OCI-LY3 (cell line): ENCODE measurements around the gene KLHDC4.

Source experiments
- H2AFZ ChIP-seq: fragments of 200-600, 300-600 bp; shearing (Covaris generic); 2 replicates; pipeline ENCODE4 v1.6.0; 2014; ENCODE audit warnings: antibody characterized with exemption, low read depth, low read length
- H3K27ac ChIP-seq: fragments of 200-600, 300-600 bp; sonication (generic); 2 replicates; pipeline ENCODE4 v1.5.1; 2014; ENCODE audit warnings: mild to moderate bottlenecking, low read length, moderate library complexity, mixed read lengths
- H3K27me3 ChIP-seq: fragments of 200-600, 300-600 bp; sonication (generic); 2 replicates; pipeline ENCODE4 v1.6.1; 2014; ENCODE audit warnings: low read depth, low read length, mixed read lengths
- H3K36me3 ChIP-seq: fragments of 200-600, 300-600 bp; sonication (generic); replicated peaks from 2 replicates; pipeline ENCODE3; 2014; ENCODE audit warnings: low read depth, low read length, mixed read lengths
- H3K4me1 ChIP-seq: fragments of 300-600, 200-600 bp; sonication (generic); 2 replicates; pipeline ENCODE4 v1.6.1; 2014; ENCODE audit warnings: low read length, mixed read lengths
- H3K4me2 ChIP-seq: fragments of 200-600, 300-600 bp; sonication (generic); 2 replicates; pipeline ENCODE4 v1.6.1; 2014; ENCODE audit warnings: low read length, mixed read lengths
- H3K4me3 ChIP-seq: fragments of 300-600, 200-600 bp; sonication (generic); 2 replicates; pipeline ENCODE4 v1.5.1; 2014; ENCODE audit warnings: antibody characterized with exemption, mild to moderate bottlenecking, low read length, moderate library complexity
- H3K79me2 ChIP-seq: fragments of 300-600, 200-600 bp; shearing (Covaris generic); 2 replicates; pipeline ENCODE4 v1.6.1; 2014; ENCODE audit warnings: mild to moderate bottlenecking, low read length, mixed read lengths
- H3K9ac ChIP-seq: fragments of 300-600, 200-600 bp; shearing (Covaris generic); 2 replicates; pipeline ENCODE4 v1.6.0; 2014; ENCODE audit warnings: mild to moderate bottlenecking, low read length, moderate library complexity
- H3K9me3 ChIP-seq: fragments of 200-600, 300-600 bp; shearing (Covaris generic); 2 replicates; pipeline ENCODE4 v1.6.1; 2014; ENCODE audit warnings: low read length, mixed read lengths; ENCODE audit not compliant: insufficient read depth
- H4K20me1 ChIP-seq: fragments of 200-600, 300-600 bp; sonication (generic); 2 replicates; pipeline ENCODE4 v1.6.1; 2016; ENCODE audit warnings: low read length, mixed read lengths; ENCODE audit not compliant: insufficient read depth
- EZH2phosphoT487 ChIP-seq: fragments of 200-600 bp; shearing (Covaris generic); IDR thresholded peaks from 2 replicates; pipeline ENCODE4 v1.6.1; 2018; ENCODE audit warnings: antibody characterized with exemption, mixed run types, low read depth
- TF ChIP-seq, protein P1 (sequence below): fragments of 200-600, 300-600 bp; sonication (generic); IDR thresholded peaks from 2 replicates; pipeline ENCODE4 v1.5.1; 2014; ENCODE audit warnings: antibody characterized with exemption, low read length, low read depth

KLHDC4 gene

DNA sequence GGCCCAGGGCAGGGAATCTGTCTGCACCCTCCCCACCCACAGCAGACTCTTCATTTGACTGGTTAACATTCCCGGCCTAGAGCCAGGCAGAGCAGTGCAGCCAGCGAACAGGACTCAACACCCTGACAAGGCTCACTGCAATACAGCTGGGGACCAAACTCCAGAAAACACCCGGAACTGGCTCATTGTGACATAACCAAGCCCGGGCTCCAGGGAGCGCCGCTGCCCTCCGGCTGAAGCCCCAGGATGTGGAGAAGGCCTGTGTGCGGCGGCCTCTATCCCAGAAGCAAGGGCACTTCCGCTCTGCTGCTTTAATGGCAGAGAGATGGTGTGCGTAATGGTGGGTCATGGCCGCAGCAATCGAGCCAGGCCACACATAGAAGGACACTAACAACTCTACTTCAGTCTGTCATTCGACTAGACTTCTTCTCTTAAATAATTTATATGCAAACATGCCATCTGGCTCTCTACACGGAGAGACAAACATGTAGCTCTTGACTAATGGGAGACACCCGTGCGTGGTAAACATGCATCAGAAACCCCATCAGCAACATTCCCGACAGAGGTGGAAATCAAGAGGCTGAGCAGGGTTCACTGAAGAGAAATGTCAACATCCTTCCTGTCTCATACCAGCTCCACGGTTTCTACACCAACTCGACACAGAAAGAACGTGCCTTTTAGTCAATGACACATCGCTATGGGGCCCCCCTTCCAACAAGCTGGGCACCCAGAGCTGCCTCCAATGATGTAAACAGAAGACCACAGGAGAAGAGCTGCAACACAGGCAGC is 18.0 kb downstream of the KLHDC4 start:
- peaks cover 24% of the 10 kb centered on the region for H3K79me2 ChIP-seq

DNA sequence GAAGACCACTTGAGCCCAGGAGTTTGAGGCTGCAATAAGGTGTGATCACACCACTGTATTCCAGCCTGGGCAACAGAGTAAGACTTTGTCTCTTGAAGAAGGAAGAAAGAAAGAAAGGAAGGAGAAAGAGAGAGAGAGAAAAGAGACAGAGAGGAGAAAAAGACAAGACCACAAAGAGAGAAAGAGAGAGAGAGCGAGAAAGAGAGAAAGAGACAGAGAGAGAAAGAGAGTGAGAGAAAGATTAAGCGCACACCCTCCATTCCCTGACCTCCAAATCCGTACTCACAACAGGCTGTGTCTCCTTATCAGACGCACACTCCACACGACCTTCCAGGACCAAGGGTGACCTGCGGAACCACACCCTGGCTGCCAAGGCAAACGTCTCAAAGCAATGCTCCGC is 19.6 kb downstream of the KLHDC4 start:
- Histone ChIP-seq H3K9me3 (no peaks in the 10 kb centered on the region), H3K36me3 (peaks cover 46% of the 10 kb centered on the region), H3K4me1 (no peaks in the 10 kb centered on the region), H3K9ac (no peak overlapping the region), H2AFZ (no peak overlapping the region), H3K4me3 (no peak overlapping the region), H3K79me2 (peaks cover 27% of the 10 kb centered on the region), H3K4me2 (no peak overlapping the region), H4K20me1 (peaks cover 12% of the 10 kb centered on the region; the same call in 1 of the 2 replicates), H3K27ac (no peak overlapping the region), H3K27me3 (no peaks in the 10 kb centered on the region)
- no peak for TF ChIP-seq EZH2phosphoT487
- TF ChIP-seq, protein P1, sequence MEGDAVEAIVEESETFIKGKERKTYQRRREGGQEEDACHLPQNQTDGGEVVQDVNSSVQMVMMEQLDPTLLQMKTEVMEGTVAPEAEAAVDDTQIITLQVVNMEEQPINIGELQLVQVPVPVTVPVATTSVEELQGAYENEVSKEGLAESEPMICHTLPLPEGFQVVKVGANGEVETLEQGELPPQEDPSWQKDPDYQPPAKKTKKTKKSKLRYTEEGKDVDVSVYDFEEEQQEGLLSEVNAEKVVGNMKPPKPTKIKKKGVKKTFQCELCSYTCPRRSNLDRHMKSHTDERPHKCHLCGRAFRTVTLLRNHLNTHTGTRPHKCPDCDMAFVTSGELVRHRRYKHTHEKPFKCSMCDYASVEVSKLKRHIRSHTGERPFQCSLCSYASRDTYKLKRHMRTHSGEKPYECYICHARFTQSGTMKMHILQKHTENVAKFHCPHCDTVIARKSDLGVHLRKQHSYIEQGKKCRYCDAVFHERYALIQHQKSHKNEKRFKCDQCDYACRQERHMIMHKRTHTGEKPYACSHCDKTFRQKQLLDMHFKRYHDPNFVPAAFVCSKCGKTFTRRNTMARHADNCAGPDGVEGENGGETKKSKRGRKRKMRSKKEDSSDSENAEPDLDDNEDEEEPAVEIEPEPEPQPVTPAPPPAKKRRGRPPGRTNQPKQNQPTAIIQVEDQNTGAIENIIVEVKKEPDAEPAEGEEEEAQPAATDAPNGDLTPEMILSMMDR = no peak

More for the DNA sequence above, 18.0 kb downstream of the KLHDC4 start:
- peaks cover 44% of the 10 kb centered on the region for H3K36me3 ChIP-seq
- TF ChIP-seq EZH2phosphoT487 = no peak
- TF ChIP-seq, protein P1 = no peak
- peaks cover 6% of the 10 kb centered on the region; the same call in 1 of the 2 replicates for H4K20me1 ChIP-seq
- no peaks in the 10 kb centered on the region for H3K9me3 ChIP-seq
- H3K27me3 ChIP-seq = no peaks in the 10 kb centered on the region
- no peak overlapping the region for H3K4me3 ChIP-seq
- no peak overlapping the region for H3K27ac ChIP-seq
- no peak overlapping the region for H3K4me2 ChIP-seq
- no peak overlapping the region for H3K9ac ChIP-seq
- no peaks in the 10 kb centered on the region for H3K4me1 ChIP-seq
- no peak overlapping the region for H2AFZ ChIP-seq

DNA sequence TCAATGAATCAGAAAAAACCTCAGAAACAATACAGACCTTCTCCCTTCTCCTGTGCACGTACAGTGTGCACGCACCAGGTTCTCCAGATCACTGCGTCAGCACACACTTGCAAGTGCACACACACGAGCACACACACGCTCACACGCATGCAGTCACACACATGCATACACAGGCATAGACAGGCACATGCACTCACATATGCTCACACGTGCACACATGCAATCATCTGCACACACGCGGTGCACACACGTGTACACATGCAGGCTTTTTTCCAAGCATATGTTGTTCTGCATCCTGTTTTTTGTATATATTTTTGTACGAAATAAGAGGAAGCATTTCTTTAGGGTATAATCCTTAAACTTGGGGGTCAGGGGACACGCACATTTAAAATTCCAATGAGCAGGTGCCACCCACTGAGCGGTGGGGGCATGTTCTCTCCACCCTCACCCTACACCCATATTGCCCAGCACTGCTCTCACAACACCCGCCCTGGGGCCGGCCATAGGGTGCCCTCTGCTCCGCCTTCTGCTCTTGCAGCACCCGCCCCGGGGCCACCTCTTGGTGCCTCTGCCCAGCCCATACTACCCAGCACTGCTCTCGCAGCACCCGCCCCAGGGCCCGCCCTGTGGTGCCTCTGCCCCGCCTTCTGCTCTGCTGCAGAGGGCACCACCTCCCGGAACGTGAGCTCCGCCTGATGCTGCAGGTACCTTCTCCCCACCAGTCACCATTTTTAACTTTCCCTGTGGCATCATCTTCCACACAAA is 20.9 kb downstream of the KLHDC4 start:
- no peaks in the 10 kb centered on the region for H3K27me3 ChIP-seq
- no peak overlapping the region for H3K4me3 ChIP-seq
- H3K4me2 ChIP-seq = no peak overlapping the region
- H3K79me2 ChIP-seq = peaks cover 32% of the 10 kb centered on the region
- no peaks in the 10 kb centered on the region for H3K4me1 ChIP-seq
- H3K36me3 ChIP-seq = peaks cover 44% of the 10 kb centered on the region
- no peak overlapping the region for H3K27ac ChIP-seq
- no peak for TF ChIP-seq EZH2phosphoT487
- TF ChIP-seq, protein P1 = no peak
- no peak overlapping the region for H2AFZ ChIP-seq
- peaks cover 11% of the 10 kb centered on the region; the same call in 1 of the 2 replicates for H4K20me1 ChIP-seq
- no peak overlapping the region for H3K9ac ChIP-seq
- no peaks in the 10 kb centered on the region for H3K9me3 ChIP-seq
